Measurements from ENCODE around the gene RNF208. TPM values are rescaled to one million over a fixed set of nuclear protein-coding genes. Genes with fewer than 3 reads are reported as not detected.

RNF208 gene
- total and polyA plus RNA-seq, 3 donors from 2014 or later = 3.0 to 7.7 (median 4.1) TPM

DNA sequence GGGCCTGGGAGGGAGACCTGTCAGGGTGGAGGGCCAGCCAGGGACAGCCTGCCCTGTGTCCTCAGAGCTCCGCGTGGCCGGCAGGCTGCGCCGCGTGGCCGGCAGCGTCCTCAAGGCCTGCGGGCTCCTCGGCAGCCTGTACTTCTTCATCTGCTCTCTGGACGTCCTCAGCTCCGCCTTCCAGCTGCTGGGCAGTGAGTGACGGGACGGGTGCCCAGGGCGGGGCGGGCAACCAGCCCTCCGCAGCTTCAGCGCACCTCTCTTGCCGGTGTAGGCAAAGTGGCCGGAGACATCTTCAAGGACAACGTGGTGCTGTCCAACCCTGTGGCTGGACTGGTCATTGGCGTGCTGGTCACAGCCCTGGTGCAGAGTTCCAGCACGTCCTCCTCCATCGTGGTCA is 10.5 kb upstream of the RNF208 start:
- TF ChIP-seq POLR2A (IDR thresholded peaks at IDR 0.05) = no peak
- TF ChIP-seq, protein P1, sequence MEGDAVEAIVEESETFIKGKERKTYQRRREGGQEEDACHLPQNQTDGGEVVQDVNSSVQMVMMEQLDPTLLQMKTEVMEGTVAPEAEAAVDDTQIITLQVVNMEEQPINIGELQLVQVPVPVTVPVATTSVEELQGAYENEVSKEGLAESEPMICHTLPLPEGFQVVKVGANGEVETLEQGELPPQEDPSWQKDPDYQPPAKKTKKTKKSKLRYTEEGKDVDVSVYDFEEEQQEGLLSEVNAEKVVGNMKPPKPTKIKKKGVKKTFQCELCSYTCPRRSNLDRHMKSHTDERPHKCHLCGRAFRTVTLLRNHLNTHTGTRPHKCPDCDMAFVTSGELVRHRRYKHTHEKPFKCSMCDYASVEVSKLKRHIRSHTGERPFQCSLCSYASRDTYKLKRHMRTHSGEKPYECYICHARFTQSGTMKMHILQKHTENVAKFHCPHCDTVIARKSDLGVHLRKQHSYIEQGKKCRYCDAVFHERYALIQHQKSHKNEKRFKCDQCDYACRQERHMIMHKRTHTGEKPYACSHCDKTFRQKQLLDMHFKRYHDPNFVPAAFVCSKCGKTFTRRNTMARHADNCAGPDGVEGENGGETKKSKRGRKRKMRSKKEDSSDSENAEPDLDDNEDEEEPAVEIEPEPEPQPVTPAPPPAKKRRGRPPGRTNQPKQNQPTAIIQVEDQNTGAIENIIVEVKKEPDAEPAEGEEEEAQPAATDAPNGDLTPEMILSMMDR (IDR thresholded peaks at IDR 0.05) = no peak
- H3K9me3 ChIP-seq = no peaks in the 10 kb centered on the region
- H3K4me3 ChIP-seq = no peak overlapping the region
- no peak for DNase-seq
- no peak overlapping the region for H3K27ac ChIP-seq
- peaks cover 25% of the 10 kb centered on the region for H3K4me1 ChIP-seq
- no peaks in the 10 kb centered on the region for H3K27me3 ChIP-seq
- intact Hi-C loops (cut with DNase I; ENCODE audit: low total_unique reads) = no loop called here
- WGBS, 2 donors = 73 to 89% methylated on average over 11 to 24 of the region's 24 CpGs
- H3K36me3 ChIP-seq (ENCODE audit: low read depth, missing control alignments) = no peaks in the 10 kb centered on the region

DNA sequence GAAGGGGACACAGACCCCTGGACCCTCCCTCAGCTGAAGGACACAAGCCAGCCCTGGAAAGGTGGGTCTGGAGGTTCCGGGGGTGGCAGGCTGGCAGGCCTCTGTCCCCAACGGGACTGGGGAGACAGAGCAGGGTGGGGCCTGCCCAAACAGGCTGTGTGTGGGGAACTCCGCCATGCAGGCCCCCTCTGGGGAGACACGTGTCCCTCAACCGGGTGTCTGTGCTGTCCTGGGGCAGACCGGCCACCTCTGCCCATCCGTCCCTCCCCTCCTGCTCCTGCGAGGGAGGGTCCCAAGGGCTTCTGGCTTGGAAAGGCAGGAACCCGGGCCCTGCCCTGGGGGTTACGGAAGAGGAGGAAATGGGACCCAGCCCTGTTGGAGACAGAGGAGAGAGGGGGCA is 10.1 kb upstream of the RNF208 start:
- WGBS, 2 donors = 75 to 81% methylated on average over 2 to 10 of the region's 10 CpGs
- DNase-seq = no peak
- no peaks in the 10 kb centered on the region for H3K27me3 ChIP-seq
- no peak overlapping the region for H3K27ac ChIP-seq
- TF ChIP-seq, protein P1 (IDR thresholded peaks at IDR 0.05) = no peak
- TF ChIP-seq POLR2A (IDR thresholded peaks at IDR 0.05) = no peak
- H3K4me1 ChIP-seq = peaks cover 22% of the 10 kb centered on the region
- H3K4me3 ChIP-seq = no peak overlapping the region
- no peaks in the 10 kb centered on the region for H3K9me3 ChIP-seq
- intact Hi-C loops (cut with DNase I; ENCODE audit: low total_unique reads) = no loop called here
- no peaks in the 10 kb centered on the region for H3K36me3 ChIP-seq (ENCODE audit: low read depth, missing control alignments)

DNA sequence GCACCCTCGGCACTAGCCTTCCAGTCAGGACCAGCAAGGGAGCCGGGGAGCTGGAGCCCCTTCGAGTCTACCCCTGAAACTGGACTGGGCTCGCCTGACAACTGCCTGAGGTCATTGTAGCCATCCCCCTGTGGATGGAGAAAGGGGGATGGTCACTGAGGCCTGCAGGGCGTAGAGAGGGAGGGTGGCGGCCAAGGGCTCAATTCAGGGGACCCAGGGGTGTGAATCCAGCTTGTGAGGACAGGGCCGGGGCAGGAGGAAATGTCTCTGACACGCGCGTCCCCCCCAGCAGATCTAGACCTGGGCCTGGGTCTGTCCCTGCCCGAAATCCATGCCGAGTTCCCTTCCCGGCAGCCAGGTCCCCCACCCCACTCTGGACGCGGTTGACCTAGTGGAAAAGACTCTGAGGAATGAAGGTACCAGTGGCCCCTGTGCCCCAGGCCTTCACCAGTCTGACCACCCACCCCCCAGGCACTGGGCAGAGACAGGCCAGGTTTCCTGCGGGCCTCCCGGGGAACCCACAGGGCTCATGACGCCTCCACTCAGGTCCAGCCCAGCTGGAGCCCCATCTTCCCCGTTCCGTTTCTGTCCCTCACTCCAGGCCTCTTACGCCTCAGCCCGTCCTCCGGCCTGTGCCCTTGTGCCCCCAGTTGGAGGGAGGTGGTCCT is 9.5 kb upstream of the RNF208 start:
- 87 to 93% methylated on average over 18 to 23 of the region's 23 CpGs for WGBS, 2 donors
- intact Hi-C loops (cut with DNase I; ENCODE audit: low total_unique reads) = no loop called here
- no peaks in the 10 kb centered on the region for H3K9me3 ChIP-seq
- peaks cover 16% of the 10 kb centered on the region for H3K4me1 ChIP-seq
- H3K27ac ChIP-seq = no peak overlapping the region
- no peak overlapping the region for H3K4me3 ChIP-seq
- TF ChIP-seq POLR2A (IDR thresholded peaks at IDR 0.05) = no peak
- TF ChIP-seq, protein P1 (IDR thresholded peaks at IDR 0.05) = no peak
- DNase-seq = no peak
- H3K36me3 ChIP-seq (ENCODE audit: low read depth, missing control alignments) = no peaks in the 10 kb centered on the region
- no peaks in the 10 kb centered on the region for H3K27me3 ChIP-seq

DNA sequence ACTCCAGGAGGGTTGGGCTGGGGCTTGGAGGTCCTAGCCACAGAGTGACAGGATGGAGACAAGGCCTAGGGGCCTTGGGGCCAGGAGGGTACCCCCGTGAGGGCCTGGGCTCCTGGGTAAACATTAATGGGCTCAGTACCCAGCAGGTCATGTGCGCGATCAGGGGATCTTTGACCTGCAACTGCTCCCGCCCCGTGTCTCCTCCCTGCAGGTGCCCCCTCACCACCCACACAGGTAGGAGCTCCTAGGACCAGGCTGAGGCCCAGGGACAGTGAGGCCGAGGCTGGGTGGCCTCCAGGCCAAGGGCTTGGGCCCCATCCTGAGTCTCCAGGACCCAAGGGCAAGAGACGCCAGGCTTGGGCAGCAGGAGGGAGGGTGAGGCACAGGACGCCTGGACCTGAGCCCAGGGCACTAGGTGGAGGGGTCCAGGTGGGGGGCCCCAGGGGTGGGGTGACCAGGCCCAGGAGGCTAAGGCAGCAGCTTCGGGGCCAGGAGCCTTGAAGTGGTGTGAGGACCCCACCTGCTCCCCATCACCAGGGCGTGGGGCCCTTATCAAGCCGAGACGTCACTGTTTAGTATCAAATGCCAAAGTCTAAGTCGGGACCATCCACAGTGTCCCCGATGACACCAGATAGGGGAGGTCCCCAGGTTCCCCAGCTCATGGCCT is 8.8 kb upstream of the RNF208 start, which contains the start of gene SLC34A3:
Gene SLC34A3, plus strand, starts transcription at position 197 of the 667 bp plus-strand sequence. CDS start 802 bp downstream, outside the sequence.
- 72 to 74% methylated on average over 4 to 14 of the region's 14 CpGs for WGBS, 2 donors
- no peak for TF ChIP-seq POLR2A (IDR thresholded peaks at IDR 0.05)
- TF ChIP-seq, protein P1 (IDR thresholded peaks at IDR 0.05) = no peak
- Histone ChIP-seq H3K4me3 (no peak within 1 kb of the TSS), H3K4me1 (peaks cover 10% of the 10 kb centered on the region), H3K9me3 (no peaks in the 10 kb centered on the region), H3K36me3 (ENCODE audit: low read depth, missing control alignments) (no peaks in the 10 kb centered on the region), H3K27ac (no peak within 1 kb of the TSS), H3K27me3 (no peaks in the 10 kb centered on the region)
- intact Hi-C loops (cut with DNase I; ENCODE audit: low total_unique reads) = no loop called here
- DNase-seq = no peak

Measured in testis (tissue), 3 donors.